ENCODE results near the gene ELOB.

Gene ELOB

DNA sequence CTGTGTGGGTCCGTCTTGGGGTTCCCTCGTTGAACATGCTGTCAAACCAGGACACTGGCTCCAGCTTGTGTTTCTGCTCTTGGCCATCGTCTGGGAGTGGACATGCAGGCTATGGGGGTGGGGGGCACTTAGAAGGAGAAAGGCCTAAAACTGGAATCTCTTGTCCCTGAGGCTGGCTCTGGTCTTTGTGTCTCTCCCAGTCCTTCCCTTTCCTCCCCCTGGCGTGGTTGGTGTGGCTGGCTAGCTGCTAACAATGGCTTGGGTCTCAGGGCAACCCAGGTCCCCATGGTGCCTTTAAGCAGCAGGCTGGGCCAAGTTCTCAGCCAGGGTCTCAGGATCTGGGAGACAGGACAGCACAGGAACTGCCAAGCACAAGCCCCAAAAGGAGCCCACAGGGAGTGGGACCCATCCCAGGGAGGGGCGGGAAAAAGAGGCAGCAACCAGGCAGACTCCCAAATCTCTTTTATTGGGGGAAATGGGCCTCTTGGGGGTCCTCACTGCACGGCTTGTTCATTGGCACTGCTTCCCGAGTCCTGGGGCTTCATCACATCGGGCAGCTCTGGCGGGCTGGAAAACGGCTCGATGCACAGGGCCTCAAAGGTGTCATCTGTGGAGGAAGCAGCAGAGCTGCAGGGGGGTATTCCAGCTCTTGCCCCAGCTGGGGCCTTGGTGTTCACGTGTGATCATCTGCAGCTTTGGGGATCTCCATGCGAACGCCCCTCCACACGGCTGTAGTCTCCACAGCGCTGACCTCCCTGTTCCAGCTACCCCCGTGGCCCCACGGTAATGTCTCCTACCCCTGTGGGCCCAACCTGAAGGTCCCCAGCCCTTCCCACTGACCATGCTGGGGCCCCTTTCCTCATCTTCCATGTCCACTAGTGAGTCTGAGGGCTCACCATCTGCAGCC lies 5.3 kb downstream of the ELOB start:
- H3K4me3 ChIP-seq (replicated peaks; ENCODE audit: low read depth, low read length), result no peak overlapping the region
- no peak for DNase-seq (ENCODE audit: low read depth)
- no peak for TF ChIP-seq CTCF (IDR thresholded peaks at IDR 0.05; ENCODE audit: low read length, missing control alignments)

GRCh38 chr16:2770057-2770951 lies 6.8 kb downstream of the ELOB start:
- DNase-seq (ENCODE audit: low read depth), result no peak
- no peak for TF ChIP-seq CTCF (IDR thresholded peaks at IDR 0.05; ENCODE audit: low read length, missing control alignments)
- H3K4me3 ChIP-seq (replicated peaks; ENCODE audit: low read depth, low read length), result no peak overlapping the region

DNA sequence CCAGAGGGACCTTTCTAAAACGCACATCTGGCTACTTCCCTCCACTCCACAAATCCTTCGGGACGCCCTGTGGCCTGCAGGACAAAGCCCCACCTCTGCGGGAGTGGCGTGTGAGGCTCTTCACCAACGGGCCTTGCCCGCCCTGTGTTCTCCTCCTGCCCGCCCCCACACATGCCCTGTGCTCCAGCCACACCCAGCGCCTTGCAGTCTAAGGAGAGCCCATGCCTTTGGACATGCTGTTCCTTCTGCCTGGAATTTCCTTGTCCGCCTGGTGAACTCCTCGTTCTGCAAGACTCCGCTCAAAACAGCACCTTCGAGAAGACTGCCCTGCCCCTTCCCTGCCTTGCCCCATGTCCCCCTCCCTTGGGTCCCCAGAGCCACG lies 7.4 kb downstream of the ELOB start:
- H3K4me3 ChIP-seq (replicated peaks; ENCODE audit: low read depth, low read length), result no peak overlapping the region
- TF ChIP-seq CTCF (IDR thresholded peaks at IDR 0.05; ENCODE audit: low read length, missing control alignments), result no peak
- no peak for DNase-seq (ENCODE audit: low read depth)

- DNase-seq (ENCODE audit: low read depth), result no peak
- H3K4me3 ChIP-seq (replicated peaks; ENCODE audit: low read depth, low read length), result no peak overlapping the region
- no peak for TF ChIP-seq CTCF (IDR thresholded peaks at IDR 0.05; ENCODE audit: low read length, missing control alignments)
Measured at GRCh38 chr16:2769100-2769529, 8.0 kb downstream of the ELOB start.

DNA sequence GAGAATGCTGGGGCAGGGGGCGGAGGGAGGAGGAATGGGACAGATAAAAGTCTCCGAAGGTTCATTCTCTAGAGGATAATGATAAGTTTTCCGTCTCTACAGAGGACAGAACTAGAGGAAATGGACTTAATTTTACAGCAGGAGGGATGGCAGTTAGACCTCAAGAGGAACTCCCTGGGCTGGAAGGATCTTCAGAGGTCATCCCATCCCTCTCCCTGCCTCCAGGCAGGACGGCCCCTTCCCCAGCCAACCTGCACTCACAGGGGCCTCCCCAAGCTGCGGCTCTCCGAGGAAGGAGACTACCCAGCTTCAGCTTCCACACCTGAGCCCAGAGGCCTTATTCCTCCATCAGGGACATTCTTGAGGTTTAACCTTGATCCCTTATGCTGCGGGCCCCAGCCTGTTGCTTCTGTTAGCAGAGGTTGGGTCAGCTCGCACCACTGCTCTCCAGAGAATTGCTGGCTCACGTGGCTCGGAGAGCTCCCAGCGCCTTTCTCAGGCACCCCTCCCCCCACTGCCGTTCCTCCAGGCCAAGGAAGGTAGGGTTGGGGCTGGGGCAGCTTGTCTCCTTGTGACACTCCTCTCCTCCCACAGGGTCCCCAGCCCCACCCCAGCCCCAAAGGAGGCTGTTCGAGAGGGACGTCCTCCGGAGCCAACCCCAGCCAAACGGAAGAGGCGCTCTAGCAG lies 8.5 kb downstream of the ELOB start:
- TF ChIP-seq CTCF (IDR thresholded peaks at IDR 0.05; ENCODE audit: low read length, missing control alignments), result no peak
- DNase-seq (ENCODE audit: low read depth), result no peak
- H3K4me3 ChIP-seq (replicated peaks; ENCODE audit: low read depth, low read length), result no peak overlapping the region

DNA sequence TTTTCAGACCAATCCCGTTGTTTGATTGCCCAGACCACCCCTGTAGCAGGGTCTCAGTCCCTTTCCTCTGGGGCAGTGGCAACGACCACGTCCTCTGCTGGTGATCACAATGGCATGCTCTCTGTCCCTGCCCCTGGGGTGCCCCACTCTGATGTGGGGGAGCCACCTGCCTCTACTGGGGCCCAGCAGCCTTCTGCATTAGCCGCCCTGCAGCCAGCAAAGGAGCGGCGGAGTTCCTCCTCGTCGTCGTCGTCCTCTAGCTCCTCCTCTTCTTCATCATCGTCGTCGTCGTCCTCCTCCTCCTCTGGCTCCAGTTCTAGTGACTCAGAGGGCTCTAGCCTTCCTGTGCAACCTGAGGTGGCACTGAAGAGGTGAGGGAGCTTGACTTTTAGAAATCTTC lies 9.2 kb downstream of the ELOB start:
- no peak for TF ChIP-seq CTCF (IDR thresholded peaks at IDR 0.05; ENCODE audit: low read length, missing control alignments)
- DNase-seq (ENCODE audit: low read depth), result no peak
- H3K4me3 ChIP-seq (replicated peaks; ENCODE audit: low read depth, low read length), result no peak overlapping the region

Data from fibroblast of pulmonary artery (primary cell).